ENCODE data around the gene COL18A1.
"Not testable (repeated sequence)": the region's sequence is repeated elsewhere in the genome, so short reads cannot be mapped to it uniquely, and the experiment has no call there.

The COL18A1 gene

GRCh38 chr21:45366476-45366875 is 38.5 kb upstream of the COL18A1 start:
- no peaks in the 10 kb centered on the region for H4K20me1 ChIP-seq (ENCODE audit: insufficient read depth, low read length, poor library complexity, severe bottlenecking)
- H3K36me3 ChIP-seq (ENCODE audit: insufficient read depth, low read length), result no peaks in the 10 kb centered on the region
- no peak overlapping the region for H3K9ac ChIP-seq (ENCODE audit: low read depth, low read length, poor library complexity, severe bottlenecking)
- H3F3A ChIP-seq (ENCODE audit: low read depth), result no peaks in the 10 kb centered on the region
- H2AFZ ChIP-seq (ENCODE audit: low read length), result no peak overlapping the region
- H3K4me3 ChIP-seq (ENCODE audit: low read length, poor library complexity, severe bottlenecking), result no peak overlapping the region
- TF ChIP-seq EZH2phosphoT487 (IDR thresholded peaks at IDR 0.05; ENCODE audit: borderline replicate concordance), result no peak
- TF ChIP-seq CTCF (conservative IDR thresholded peaks at IDR 0.05; ENCODE audit: low read length), result no peak
- H3K4me1 ChIP-seq (ENCODE audit: insufficient read depth, low read length, poor library complexity, severe bottlenecking), result no peaks in the 10 kb centered on the region
- no peaks in the 10 kb centered on the region for H3K79me2 ChIP-seq (ENCODE audit: insufficient read depth, low read length)
- no peak overlapping the region for H3K4me2 ChIP-seq (ENCODE audit: low read depth, low read length, poor library complexity, severe bottlenecking)
- H3K9me3 ChIP-seq (ENCODE audit: insufficient read depth, low read depth, low read length), result no peaks in the 10 kb centered on the region
- H3K9me2 ChIP-seq (replicated peaks; ENCODE audit: low read depth, low read length), result no peaks in the 10 kb centered on the region
- no peaks in the 10 kb centered on the region for H3K27me3 ChIP-seq (ENCODE audit: insufficient read depth, low read length, poor library complexity, severe bottlenecking)

GRCh38 chr21:45366931-45367401 is 38.0 kb upstream of the COL18A1 start:
- H2AFZ ChIP-seq (ENCODE audit: low read length), result no peak overlapping the region
- H3K9me3 ChIP-seq (ENCODE audit: insufficient read depth, low read depth, low read length), result no peaks in the 10 kb centered on the region
- H3K4me3 ChIP-seq (ENCODE audit: low read length, poor library complexity, severe bottlenecking), result no peak overlapping the region
- H3F3A ChIP-seq (ENCODE audit: low read depth), result no peaks in the 10 kb centered on the region
- H3K9ac ChIP-seq (ENCODE audit: low read depth, low read length, poor library complexity, severe bottlenecking), result no peak overlapping the region
- H3K36me3 ChIP-seq (ENCODE audit: insufficient read depth, low read length), result no peaks in the 10 kb centered on the region
- no peaks in the 10 kb centered on the region for H3K79me2 ChIP-seq (ENCODE audit: insufficient read depth, low read length)
- no peaks in the 10 kb centered on the region for H3K27me3 ChIP-seq (ENCODE audit: insufficient read depth, low read length, poor library complexity, severe bottlenecking)
- TF ChIP-seq EZH2phosphoT487 (IDR thresholded peaks at IDR 0.05; ENCODE audit: borderline replicate concordance) (no peak), CTCF (conservative IDR thresholded peaks at IDR 0.05; ENCODE audit: low read length) (no peak)
- no peaks in the 10 kb centered on the region for H3K9me2 ChIP-seq (replicated peaks; ENCODE audit: low read depth, low read length)
- H4K20me1 ChIP-seq (ENCODE audit: insufficient read depth, low read length, poor library complexity, severe bottlenecking), result no peaks in the 10 kb centered on the region
- H3K4me1 ChIP-seq (ENCODE audit: insufficient read depth, low read length, poor library complexity, severe bottlenecking), result no peaks in the 10 kb centered on the region
- H3K4me2 ChIP-seq (ENCODE audit: low read depth, low read length, poor library complexity, severe bottlenecking), result no peak overlapping the region

- Histone ChIP-seq H4K20me1 (ENCODE audit: insufficient read depth, low read length, poor library complexity, severe bottlenecking) (no peaks in the 10 kb centered on the region), H3K9ac (ENCODE audit: low read depth, low read length, poor library complexity, severe bottlenecking) (no peak overlapping the region), H3K27me3 (ENCODE audit: insufficient read depth, low read length, poor library complexity, severe bottlenecking) (no peaks in the 10 kb centered on the region), H3K79me2 (ENCODE audit: insufficient read depth, low read length) (no peaks in the 10 kb centered on the region), H3K9me2 (replicated peaks; ENCODE audit: low read depth, low read length) (no peaks in the 10 kb centered on the region), H3K4me2 (ENCODE audit: low read depth, low read length, poor library complexity, severe bottlenecking) (no peak overlapping the region), H3K9me3 (ENCODE audit: insufficient read depth, low read depth, low read length) (no peaks in the 10 kb centered on the region), H3K4me1 (ENCODE audit: insufficient read depth, low read length, poor library complexity, severe bottlenecking) (no peaks in the 10 kb centered on the region), H3K4me3 (ENCODE audit: low read length, poor library complexity, severe bottlenecking) (no peak overlapping the region), H3F3A (ENCODE audit: low read depth) (no peaks in the 10 kb centered on the region), H3K36me3 (ENCODE audit: insufficient read depth, low read length) (no peaks in the 10 kb centered on the region), H2AFZ (ENCODE audit: low read length) (no peak overlapping the region)
- TF ChIP-seq EZH2phosphoT487 (IDR thresholded peaks at IDR 0.05; ENCODE audit: borderline replicate concordance) (no peak), CTCF (conservative IDR thresholded peaks at IDR 0.05; ENCODE audit: low read length) (no peak)
These were observed 37.3 kb upstream of the COL18A1 start for GRCh38 chr21:45367402-45368351.

- H3K9me3 ChIP-seq (ENCODE audit: insufficient read depth, low read depth, low read length); H3K79me2 ChIP-seq (ENCODE audit: insufficient read depth, low read length); H3K9ac ChIP-seq (ENCODE audit: low read depth, low read length, poor library complexity, severe bottlenecking); H2AFZ ChIP-seq (ENCODE audit: low read length); H3F3A ChIP-seq (ENCODE audit: low read depth); H3K9me2 ChIP-seq (replicated peaks; ENCODE audit: low read depth, low read length); H3K36me3 ChIP-seq (ENCODE audit: insufficient read depth, low read length); H3K4me3 ChIP-seq (ENCODE audit: low read length, poor library complexity, severe bottlenecking); H3K4me1 ChIP-seq (ENCODE audit: insufficient read depth, low read length, poor library complexity, severe bottlenecking); H3K4me2 ChIP-seq (ENCODE audit: low read depth, low read length, poor library complexity, severe bottlenecking); H3K27me3 ChIP-seq (ENCODE audit: insufficient read depth, low read length, poor library complexity, severe bottlenecking); H4K20me1 ChIP-seq (ENCODE audit: insufficient read depth, low read length, poor library complexity, severe bottlenecking): not testable (repeated sequence)
These were observed 35.9 kb upstream of the COL18A1 start for GRCh38 chr21:45369018-45369417.

All from Loucy (cell line).